ENCODE results near the gene PRICKLE2.

- TF ChIP-seq CTCF (IDR thresholded peaks at IDR 0.05) = no peak
- TF ChIP-seq POLR2A (IDR thresholded peaks at IDR 0.05) = no peak
Observed at GRCh38 chr3:64203969-64204908, 21.0 kb downstream of the PRICKLE2 start.
